ENCODE data around the gene LONRF3.

- no peak for TF ChIP-seq PATZ1 (CRISPR knock-in tag; IDR thresholded peaks at IDR 0.05; ENCODE audit: borderline replicate concordance)
- TF ChIP-seq GLIS3 (CRISPR knock-in tag; IDR thresholded peaks at IDR 0.05) = no peak
- TF ChIP-seq ISL1 (CRISPR knock-in tag; IDR thresholded peaks at IDR 0.05) = no peak
- TF ChIP-seq ZNF8 (CRISPR knock-in tag; IDR thresholded peaks at IDR 0.05) = no peak
- TF ChIP-seq POU6F1 (CRISPR knock-in tag; IDR thresholded peaks at IDR 0.05; ENCODE audit: borderline replicate concordance, low read depth) = no peak
- no peak for TF ChIP-seq OSR1 (CRISPR knock-in tag; IDR thresholded peaks at IDR 0.05)
- no peak for TF ChIP-seq ZFP30 (CRISPR knock-in tag; IDR thresholded peaks at IDR 0.05)
- no peak for TF ChIP-seq TSHZ2 (CRISPR knock-in tag; IDR thresholded peaks at IDR 0.05)
- no peak for TF ChIP-seq ZC3H10 (CRISPR knock-in tag; IDR thresholded peaks at IDR 0.05)
- TF ChIP-seq ZFP3 (CRISPR knock-in tag; IDR thresholded peaks at IDR 0.05) = no peak
- no peak for TF ChIP-seq RARB (CRISPR knock-in tag; IDR thresholded peaks at IDR 0.05)
- TF ChIP-seq TCF4 (CRISPR knock-in tag; IDR thresholded peaks at IDR 0.05; ENCODE audit: borderline replicate concordance) = no peak
- TF ChIP-seq ZNF565 (CRISPR knock-in tag; conservative IDR thresholded peaks at IDR 0.05; ENCODE audit: low read depth) = no peak
- TF ChIP-seq BACH2 (CRISPR knock-in tag; IDR thresholded peaks at IDR 0.05; ENCODE audit: borderline replicate concordance) = no peak
Observed at GRCh38 chrX:119003462-119003861, 29.0 kb downstream of the LONRF3 start.
